A549 (cell line): ENCODE results near the gene LYST.

ENCODE experiments used
- CEBPB ChIP-seq, 2 experiments: fragments of >200 bp in 1 of 2; sonication (Bioruptor Twin) in 1 of 2; formaldehyde crosslinking in 1 of 2; IDR thresholded peaks; 2 replicates each; pipeline ENCODE4 v1.6.1; 2012 to 2016
- EP300 ChIP-seq, 2 experiments: fragments of >200 bp; sonication (Bioruptor Twin); formaldehyde crosslinking; IDR thresholded peaks; 2 replicates in 1 of 2; 3 replicates in 1 of 2; pipeline ENCODE4 v1.6.1; 2016 to 2017
- ESRRA ChIP-seq: fragments of 150-350 bp; IDR thresholded peaks from 2 replicates; pipeline ENCODE4 v1.6.1; 2014; ENCODE audit warnings: mild to moderate bottlenecking, low read length, borderline replicate concordance
- KDM1A ChIP-seq: fragments of 200-600 bp; sonication (generic); IDR thresholded peaks from 2 replicates; pipeline ENCODE4 v1.6.1; 2016; ENCODE audit warnings: low read depth, mild to moderate bottlenecking
- MAZ ChIP-seq: fragments of 150-350 bp; IDR thresholded peaks from 2 replicates; pipeline ENCODE4 v1.6.1; 2014; ENCODE audit warnings: antibody characterized with exemption, low read depth, low read length, borderline replicate concordance
- NR3C1 ChIP-seq: fragments of >200 bp; sonication (Bioruptor Twin); formaldehyde crosslinking; IDR thresholded peaks from 3 replicates; pipeline ENCODE4 v1.6.1; 2017
- POLR2A ChIP-seq: IDR thresholded peaks from 2 replicates; pipeline ENCODE4 v1.6.1; 2012; ENCODE audit warnings: mild to moderate bottlenecking, low read length
- SMC3 ChIP-seq: fragments of >200 bp; sonication (Bioruptor Twin); formaldehyde crosslinking; IDR thresholded peaks from 3 replicates; pipeline ENCODE4 v1.6.1; 2018; ENCODE audit warnings: inconsistent platforms
- TF ChIP-seq, protein P1 (sequence below): fragments of >200 bp; sonication (Bioruptor Twin); formaldehyde crosslinking; IDR thresholded peaks from 3 replicates; pipeline ENCODE4 v1.5.1; 2016
- TF ChIP-seq, protein P2 (sequence below): fragments of 200-600 bp; sonication (generic); IDR thresholded peaks from 2 replicates; pipeline ENCODE4 v1.6.1; 2016; ENCODE audit warnings: antibody characterized with exemption, mild to moderate bottlenecking, moderate library complexity
- TF ChIP-seq, protein P3 (sequence below): fragments of 450-650 bp; IDR thresholded peaks from 2 replicates; pipeline ENCODE4 v1.6.1; 2014; ENCODE audit warnings: antibody characterized with exemption
- TF ChIP-seq, protein P4 (sequence below): IDR thresholded peaks from 2 replicates; pipeline ENCODE4 v1.6.1; 2012

DNA sequence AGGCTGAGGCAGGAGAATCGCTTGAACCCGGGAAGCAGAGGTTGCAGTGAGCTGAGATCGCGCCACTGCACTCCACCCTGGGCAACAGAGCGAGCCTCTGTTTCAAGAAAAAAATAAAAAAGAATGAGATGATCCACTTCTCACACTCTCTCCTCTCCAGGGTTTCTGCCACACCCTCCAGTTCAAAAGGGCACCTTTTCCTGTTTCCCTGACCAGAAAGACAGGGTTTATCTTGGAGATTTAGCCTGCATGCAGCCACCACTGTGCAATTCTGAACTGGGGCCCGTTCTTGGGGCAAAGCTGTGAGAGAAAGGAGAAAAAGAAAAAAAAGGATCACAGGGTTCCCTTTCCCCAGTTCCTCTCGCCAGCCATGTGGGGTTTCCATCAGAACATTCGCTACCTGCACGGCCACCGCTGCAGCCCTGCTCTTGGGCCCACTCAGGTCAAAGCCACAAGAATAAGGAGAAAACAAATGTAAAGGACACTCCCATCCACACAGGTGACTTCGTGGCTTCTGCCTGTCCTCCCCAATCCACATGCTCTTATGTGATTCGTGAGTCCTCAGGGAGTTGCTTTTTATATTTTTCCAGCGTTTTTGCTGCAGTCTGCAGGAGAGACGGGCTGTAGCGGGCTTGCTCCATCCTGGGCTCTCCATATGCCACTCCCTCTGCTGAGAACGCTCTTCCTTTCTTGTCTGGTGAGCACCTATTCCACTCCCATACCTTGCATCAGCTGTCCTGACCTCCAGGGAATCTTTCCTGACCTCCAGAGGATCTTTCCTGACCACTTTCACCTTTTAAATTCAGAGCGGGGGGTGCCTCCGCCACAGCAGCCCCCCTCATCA, 243.5 kb downstream of the LYST start:
- TF ChIP-seq, protein P1, sequence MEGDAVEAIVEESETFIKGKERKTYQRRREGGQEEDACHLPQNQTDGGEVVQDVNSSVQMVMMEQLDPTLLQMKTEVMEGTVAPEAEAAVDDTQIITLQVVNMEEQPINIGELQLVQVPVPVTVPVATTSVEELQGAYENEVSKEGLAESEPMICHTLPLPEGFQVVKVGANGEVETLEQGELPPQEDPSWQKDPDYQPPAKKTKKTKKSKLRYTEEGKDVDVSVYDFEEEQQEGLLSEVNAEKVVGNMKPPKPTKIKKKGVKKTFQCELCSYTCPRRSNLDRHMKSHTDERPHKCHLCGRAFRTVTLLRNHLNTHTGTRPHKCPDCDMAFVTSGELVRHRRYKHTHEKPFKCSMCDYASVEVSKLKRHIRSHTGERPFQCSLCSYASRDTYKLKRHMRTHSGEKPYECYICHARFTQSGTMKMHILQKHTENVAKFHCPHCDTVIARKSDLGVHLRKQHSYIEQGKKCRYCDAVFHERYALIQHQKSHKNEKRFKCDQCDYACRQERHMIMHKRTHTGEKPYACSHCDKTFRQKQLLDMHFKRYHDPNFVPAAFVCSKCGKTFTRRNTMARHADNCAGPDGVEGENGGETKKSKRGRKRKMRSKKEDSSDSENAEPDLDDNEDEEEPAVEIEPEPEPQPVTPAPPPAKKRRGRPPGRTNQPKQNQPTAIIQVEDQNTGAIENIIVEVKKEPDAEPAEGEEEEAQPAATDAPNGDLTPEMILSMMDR, result no peak
- TF ChIP-seq MAZ (no peak), NR3C1 (no peak), CEBPB (IDR thresholded peaks at IDR 0.05) (no peak), POLR2A (no peak), ESRRA (no peak), KDM1A (no peak), SMC3 (no peak), EP300 (IDR thresholded peaks at IDR 0.05) (no peak)
- TF ChIP-seq, protein P2, sequence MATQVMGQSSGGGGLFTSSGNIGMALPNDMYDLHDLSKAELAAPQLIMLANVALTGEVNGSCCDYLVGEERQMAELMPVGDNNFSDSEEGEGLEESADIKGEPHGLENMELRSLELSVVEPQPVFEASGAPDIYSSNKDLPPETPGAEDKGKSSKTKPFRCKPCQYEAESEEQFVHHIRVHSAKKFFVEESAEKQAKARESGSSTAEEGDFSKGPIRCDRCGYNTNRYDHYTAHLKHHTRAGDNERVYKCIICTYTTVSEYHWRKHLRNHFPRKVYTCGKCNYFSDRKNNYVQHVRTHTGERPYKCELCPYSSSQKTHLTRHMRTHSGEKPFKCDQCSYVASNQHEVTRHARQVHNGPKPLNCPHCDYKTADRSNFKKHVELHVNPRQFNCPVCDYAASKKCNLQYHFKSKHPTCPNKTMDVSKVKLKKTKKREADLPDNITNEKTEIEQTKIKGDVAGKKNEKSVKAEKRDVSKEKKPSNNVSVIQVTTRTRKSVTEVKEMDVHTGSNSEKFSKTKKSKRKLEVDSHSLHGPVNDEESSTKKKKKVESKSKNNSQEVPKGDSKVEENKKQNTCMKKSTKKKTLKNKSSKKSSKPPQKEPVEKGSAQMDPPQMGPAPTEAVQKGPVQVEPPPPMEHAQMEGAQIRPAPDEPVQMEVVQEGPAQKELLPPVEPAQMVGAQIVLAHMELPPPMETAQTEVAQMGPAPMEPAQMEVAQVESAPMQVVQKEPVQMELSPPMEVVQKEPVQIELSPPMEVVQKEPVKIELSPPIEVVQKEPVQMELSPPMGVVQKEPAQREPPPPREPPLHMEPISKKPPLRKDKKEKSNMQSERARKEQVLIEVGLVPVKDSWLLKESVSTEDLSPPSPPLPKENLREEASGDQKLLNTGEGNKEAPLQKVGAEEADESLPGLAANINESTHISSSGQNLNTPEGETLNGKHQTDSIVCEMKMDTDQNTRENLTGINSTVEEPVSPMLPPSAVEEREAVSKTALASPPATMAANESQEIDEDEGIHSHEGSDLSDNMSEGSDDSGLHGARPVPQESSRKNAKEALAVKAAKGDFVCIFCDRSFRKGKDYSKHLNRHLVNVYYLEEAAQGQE, result no peak
- TF ChIP-seq, protein P3, sequence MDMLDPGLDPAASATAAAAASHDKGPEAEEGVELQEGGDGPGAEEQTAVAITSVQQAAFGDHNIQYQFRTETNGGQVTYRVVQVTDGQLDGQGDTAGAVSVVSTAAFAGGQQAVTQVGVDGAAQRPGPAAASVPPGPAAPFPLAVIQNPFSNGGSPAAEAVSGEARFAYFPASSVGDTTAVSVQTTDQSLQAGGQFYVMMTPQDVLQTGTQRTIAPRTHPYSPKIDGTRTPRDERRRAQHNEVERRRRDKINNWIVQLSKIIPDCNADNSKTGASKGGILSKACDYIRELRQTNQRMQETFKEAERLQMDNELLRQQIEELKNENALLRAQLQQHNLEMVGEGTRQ, result no peak
- TF ChIP-seq, protein P4, sequence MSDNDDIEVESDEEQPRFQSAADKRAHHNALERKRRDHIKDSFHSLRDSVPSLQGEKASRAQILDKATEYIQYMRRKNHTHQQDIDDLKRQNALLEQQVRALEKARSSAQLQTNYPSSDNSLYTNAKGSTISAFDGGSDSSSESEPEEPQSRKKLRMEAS, result no peak
